GM23248 (cell line): ENCODE results near the gene HSP90AB1.

Source experiments
- EZH2 ChIP-seq: fragments of 200-600 bp; sonication (generic); IDR thresholded peaks from 2 replicates; pipeline ENCODE4 v1.6.1; 2018; ENCODE audit warnings: antibody characterized with exemption, mild to moderate bottlenecking; ENCODE audit not compliant: insufficient read depth, poor library complexity, severe bottlenecking
- EZH2phosphoT487 ChIP-seq: fragments of 200-600 bp; sonication (generic); IDR thresholded peaks from 2 replicates; pipeline ENCODE4 v1.6.1; 2018; ENCODE audit warnings: antibody characterized with exemption, moderate library complexity, mild to moderate bottlenecking, low read depth; ENCODE audit not compliant: insufficient read depth

DNA sequence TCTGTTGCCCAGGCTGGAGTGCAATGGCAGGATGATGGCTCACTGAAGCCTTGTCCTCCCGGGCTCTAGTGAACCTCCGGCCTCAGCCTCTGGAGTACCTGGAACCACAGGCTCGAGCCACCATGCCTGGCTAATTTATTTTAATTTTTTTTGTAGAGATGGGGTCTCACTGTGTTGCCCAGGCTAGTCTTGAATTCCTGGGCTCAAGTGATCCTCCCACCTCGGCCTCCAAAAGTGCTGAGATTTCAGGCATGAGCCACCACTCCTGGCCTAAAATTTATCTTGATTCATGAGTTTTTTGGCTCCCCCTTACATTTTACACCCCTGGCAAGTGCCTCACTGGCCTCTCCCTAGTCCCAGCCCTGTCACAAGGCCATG is 26.0 kb upstream of the HSP90AB1 start:
- no peak for TF ChIP-seq EZH2phosphoT487
- no peak for TF ChIP-seq EZH2
